Stimulated activated effector memory CD8-positive, alpha-beta T cell treated with anti-CD3 and anti-CD28 coated beads, Interleukin-12 subunit alpha, Interleukin-12 subunit beta, amount 100 ng/mL, for 72 hours (primary cell): ENCODE data around the gene GLRA3.
"Not testable (repeated sequence)": the region's sequence is repeated elsewhere in the genome, so short reads cannot be mapped to it uniquely, and the experiment has no call there.

Experiments used
- ATAC-seq: fragments of 150-1000 bp; cut with Tn5 transposase; 2 replicates; pipeline ENCODE4 v1.10.0; 2021
- DNase-seq, 2 donors: peaks; one replicate each; pipeline ENCODE4 v3.0.0; 2021 to 2022; ENCODE audit warnings: low spot score in 2 of 2
- H3K27ac Mint-ChIP-seq: one replicate; pipeline ENCODE4 v1.8.0; 2022; ENCODE audit warnings: mild to moderate bottlenecking, mixed read lengths
- H3K36me3 Mint-ChIP-seq: one replicate; pipeline ENCODE4 v1.8.0; 2022; ENCODE audit warnings: mild to moderate bottlenecking, mixed read lengths
- H3K4me1 Mint-ChIP-seq: one replicate; pipeline ENCODE4 v1.8.0; 2022; ENCODE audit warnings: mixed read lengths
- H3K4me3 Mint-ChIP-seq: one replicate; pipeline ENCODE4 v1.8.0; 2022; ENCODE audit warnings: mild to moderate bottlenecking, mixed read lengths
- H3K9me3 Mint-ChIP-seq: one replicate; pipeline ENCODE4 v1.8.0; 2022; ENCODE audit warnings: mixed read lengths

GLRA3 gene

DNA sequence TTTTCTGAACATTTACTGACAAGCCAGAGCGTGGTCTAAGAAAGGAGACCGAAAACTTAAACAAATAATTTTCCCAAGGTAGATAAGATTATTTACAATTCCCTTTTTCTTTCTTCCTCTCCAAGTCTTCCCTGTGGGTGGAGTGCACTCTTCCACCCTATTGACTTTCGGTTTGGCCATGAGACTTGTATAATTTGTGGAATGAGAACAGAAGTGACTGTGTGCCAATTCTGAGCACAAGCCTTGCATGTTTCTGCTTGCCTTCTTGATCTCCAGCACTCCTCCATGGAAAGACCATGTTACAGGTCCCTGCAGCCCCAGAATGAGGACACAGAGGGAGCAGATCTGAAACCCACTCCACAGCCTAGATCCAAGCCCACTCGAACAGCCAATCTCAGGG lies 156.8 kb downstream of the GLRA3 start:
- Mint-ChIP-seq H3K27ac (no peak overlapping the region), H3K36me3 (no peaks in the 10 kb centered on the region), H3K4me1 (no peaks in the 10 kb centered on the region), H3K4me3 (no peak overlapping the region), H3K9me3 (no peaks in the 10 kb centered on the region)
- ATAC-seq (no peak), DNase-seq (no peak)

DNA sequence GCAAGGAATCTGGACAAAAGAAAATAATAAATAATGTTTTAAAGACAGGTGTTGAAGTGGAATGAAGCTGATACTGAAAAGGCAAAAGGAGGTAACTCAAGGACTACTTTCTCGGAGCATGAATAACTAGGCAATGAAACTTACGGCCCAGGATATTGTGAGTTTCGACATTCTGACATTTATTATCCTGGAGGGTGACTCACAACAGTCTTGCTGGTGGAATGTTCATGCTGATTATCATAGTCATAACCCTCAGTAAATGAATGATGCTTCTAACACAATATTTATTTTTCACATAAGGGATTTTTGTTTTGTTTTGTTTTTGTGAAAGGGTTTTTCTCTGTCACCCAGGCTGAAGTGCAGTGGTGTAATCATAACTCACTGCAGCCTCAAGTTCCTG lies 159.8 kb downstream of the GLRA3 start:
- H3K4me3 Mint-ChIP-seq = no peak overlapping the region
- DNase-seq (no peak), ATAC-seq (no peak)
- H3K27ac Mint-ChIP-seq = no peak overlapping the region
- H3K4me1 Mint-ChIP-seq = no peaks in the 10 kb centered on the region
- H3K9me3 Mint-ChIP-seq = no peaks in the 10 kb centered on the region
- no peaks in the 10 kb centered on the region for H3K36me3 Mint-ChIP-seq

DNA sequence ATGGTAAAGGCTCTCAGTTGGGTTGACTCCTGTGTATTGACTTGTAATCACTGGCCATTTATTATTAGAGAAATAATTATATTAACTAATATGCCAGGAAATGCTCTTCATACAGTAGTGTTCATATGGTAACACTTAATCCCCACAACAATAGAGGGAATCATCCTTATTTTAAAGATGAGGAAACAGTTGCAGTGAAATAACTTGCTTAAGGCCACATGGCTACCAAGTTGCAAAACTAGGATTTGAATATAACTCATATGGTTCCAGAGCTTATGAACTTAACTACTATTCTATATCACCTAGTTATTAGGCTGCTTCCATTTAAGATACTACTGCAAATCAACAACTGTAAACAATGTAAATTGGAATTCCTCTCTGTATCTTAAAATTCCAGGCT lies 163.2 kb downstream of the GLRA3 start:
- Mint-ChIP-seq H3K36me3 (no peaks in the 10 kb centered on the region), H3K27ac (no peak overlapping the region), H3K4me3 (no peak overlapping the region), H3K4me1 (no peaks in the 10 kb centered on the region), H3K9me3 (no peaks in the 10 kb centered on the region)
- ATAC-seq = no peak
- DNase-seq = no peak

DNA sequence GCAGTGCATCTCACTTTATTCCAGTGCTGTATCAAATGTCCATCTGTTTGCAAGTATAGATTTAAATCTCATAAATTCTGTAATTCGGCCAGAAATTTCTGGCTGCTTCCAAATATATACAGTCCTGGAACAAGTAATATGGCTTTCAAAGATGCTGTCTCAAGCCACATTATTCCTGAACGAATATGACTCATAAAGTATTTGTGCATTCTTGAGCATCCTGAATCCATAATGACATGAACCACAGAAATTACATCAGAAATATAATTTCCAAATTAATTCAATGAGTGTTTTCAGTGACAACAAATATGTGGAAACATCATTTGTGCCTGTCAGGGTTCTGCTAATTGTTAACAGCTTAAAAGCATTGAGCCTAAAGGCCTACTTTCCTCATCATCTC lies 165.8 kb downstream of the GLRA3 start:
- H3K4me1 Mint-ChIP-seq = no peaks in the 10 kb centered on the region
- H3K36me3 Mint-ChIP-seq = no peaks in the 10 kb centered on the region
- no peak overlapping the region for H3K4me3 Mint-ChIP-seq
- no peak overlapping the region for H3K27ac Mint-ChIP-seq
- ATAC-seq (no peak), DNase-seq (no peak)
- no peaks in the 10 kb centered on the region for H3K9me3 Mint-ChIP-seq

DNA sequence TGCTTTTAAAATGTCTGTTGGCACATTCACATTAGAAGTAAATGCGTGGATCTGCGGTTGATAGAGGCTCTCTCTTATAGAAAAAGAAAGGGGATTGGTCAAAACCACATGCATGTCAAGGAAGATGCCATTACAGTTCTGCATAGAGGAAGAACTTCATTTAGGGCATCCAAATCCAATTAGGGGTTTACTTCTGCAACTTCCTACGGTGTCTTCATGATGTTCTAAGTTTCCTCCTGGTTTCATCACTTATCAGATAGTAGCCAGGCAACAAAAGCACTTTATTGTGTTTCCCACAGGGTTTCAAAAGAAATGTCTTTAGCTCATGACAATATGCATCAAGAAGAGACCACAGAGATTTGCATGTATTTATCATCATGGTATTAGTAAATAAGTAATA lies 170.8 kb downstream of the GLRA3 start:
- Mint-ChIP-seq H3K27ac (no peak overlapping the region), H3K9me3 (no peaks in the 10 kb centered on the region), H3K4me1 (no peaks in the 10 kb centered on the region), H3K4me3 (no peak overlapping the region), H3K36me3 (no peaks in the 10 kb centered on the region)
- DNase-seq = no peak
- ATAC-seq = no peak

DNA sequence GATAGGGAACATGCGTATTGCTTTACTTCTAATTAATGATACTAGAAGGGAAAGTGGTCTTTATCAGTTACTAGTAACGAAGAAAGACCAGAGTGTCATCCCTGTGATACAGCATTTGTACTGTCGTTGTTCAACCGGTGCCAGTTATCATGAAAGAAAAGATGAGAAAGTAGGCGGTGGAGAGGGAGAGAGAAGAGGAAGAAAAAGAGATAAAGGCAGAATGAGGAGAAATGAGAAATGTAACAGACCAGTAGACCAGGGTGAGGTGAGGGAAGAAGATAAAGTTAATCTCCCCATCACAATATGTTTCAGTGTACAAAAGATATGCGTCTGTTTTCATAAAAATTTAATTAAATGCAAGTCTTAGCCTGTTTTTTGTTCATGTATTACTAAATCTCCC lies 171.6 kb downstream of the GLRA3 start:
- ATAC-seq (no peak), DNase-seq (no peak)
- Mint-ChIP-seq H3K27ac (no peak overlapping the region), H3K4me1 (no peaks in the 10 kb centered on the region), H3K9me3 (no peaks in the 10 kb centered on the region), H3K4me3 (no peak overlapping the region), H3K36me3 (no peaks in the 10 kb centered on the region)

DNA sequence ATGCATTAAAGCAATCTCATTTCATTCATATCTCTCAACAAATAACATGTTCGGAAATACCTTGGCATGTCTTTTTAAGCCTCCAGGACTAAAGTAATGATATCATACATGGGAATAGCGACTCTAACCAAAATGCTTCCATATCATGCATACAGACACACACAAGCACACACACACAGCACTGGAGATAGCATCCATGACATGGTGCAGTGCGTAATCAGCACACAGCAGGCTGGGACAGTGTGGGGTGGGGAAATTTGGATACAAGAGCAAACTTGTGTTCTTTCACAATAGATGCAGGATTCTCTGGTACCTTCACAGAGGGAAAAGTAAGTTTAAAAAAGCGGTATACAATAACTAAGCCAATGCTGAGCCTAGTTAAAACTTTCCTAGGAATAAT lies 174.4 kb downstream of the GLRA3 start:
- no peak overlapping the region for H3K27ac Mint-ChIP-seq
- ATAC-seq = no peak
- no peaks in the 10 kb centered on the region for H3K9me3 Mint-ChIP-seq
- DNase-seq = no peak
- no peaks in the 10 kb centered on the region for H3K4me1 Mint-ChIP-seq
- no peaks in the 10 kb centered on the region for H3K36me3 Mint-ChIP-seq
- H3K4me3 Mint-ChIP-seq = no peak overlapping the region

DNA sequence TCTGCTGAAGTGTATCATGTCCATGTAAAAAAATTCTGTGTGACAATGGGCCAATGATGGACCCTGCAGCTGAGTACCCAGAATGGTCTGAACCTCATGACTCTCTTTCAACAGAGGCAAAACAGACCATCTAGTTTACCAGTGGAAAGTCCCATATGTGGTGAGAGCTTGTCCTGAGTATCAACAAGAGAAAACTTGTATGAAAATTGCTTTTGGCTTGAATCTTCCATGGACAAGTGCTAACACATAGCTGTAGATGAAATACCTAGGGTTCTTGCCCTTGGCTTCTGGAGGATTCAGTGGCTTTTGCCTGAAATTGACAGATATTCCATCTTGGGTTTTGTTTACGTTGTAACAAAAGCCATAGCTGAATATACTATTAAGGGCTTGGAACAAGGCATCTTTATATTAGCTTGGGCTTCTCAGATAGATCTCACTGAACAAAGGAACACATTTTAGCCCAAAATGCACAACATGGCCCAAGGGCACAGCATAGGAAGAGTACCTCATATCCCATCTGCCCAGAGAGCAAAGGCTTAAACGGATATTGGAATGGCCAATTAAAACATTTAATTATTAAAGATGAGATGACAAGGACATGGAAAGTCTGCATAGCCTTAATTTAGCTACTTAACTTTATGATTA lies 178.2 kb downstream of the GLRA3 start:
- Mint-ChIP-seq H3K4me3 (no peak overlapping the region), H3K27ac (no peak overlapping the region), H3K36me3 (no peaks in the 10 kb centered on the region), H3K4me1 (no peaks in the 10 kb centered on the region), H3K9me3 (no peaks in the 10 kb centered on the region)
- DNase-seq = no peak
- no peak for ATAC-seq

DNA sequence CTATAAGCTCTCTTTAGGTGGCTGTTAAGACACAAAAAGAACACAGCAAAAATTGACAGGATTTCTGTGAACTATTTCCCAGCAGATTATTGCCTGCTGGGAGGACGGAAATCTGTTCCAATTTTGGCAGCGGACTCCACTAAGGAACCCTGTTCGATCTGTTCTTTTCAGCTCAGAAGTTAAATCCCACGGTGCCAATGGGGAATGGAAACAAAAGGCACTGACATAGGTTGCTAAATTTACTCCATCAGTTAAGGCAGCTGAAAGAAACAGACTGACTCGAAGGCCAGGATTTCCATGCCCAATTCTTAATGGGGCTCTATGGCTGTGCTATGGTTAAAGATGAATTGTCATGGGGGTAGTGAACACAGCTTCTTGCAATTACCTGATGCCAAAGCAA lies 180.2 kb downstream of the GLRA3 start:
- H3K27ac Mint-ChIP-seq = no peak overlapping the region
- H3K4me3 Mint-ChIP-seq = no peak overlapping the region
- H3K4me1 Mint-ChIP-seq = no peaks in the 10 kb centered on the region
- no peak for ATAC-seq
- no peak for DNase-seq
- H3K9me3 Mint-ChIP-seq = no peaks in the 10 kb centered on the region
- no peaks in the 10 kb centered on the region for H3K36me3 Mint-ChIP-seq

DNA sequence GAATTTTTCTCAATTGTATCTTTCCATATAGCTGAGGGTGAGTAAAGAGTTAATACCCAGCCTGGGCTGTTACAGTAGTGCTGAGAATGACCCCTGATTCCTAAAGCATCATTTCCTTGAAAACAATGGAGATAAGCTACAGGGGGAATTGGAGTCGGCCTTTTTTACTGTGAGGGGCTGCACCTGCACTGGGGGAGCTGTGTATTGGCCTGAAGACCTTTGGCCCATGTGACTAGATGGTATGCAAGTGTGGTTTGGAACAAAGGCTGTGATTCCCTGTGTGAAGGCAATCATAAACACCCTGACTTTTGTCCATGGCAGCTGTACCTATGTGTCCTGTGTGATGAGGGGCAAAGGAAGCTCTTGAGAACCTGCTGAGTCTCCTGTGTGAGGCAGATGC lies 182.7 kb downstream of the GLRA3 start:
- no peak overlapping the region for H3K27ac Mint-ChIP-seq
- no peaks in the 10 kb centered on the region for H3K9me3 Mint-ChIP-seq
- H3K36me3 Mint-ChIP-seq = no peaks in the 10 kb centered on the region
- no peak overlapping the region for H3K4me3 Mint-ChIP-seq
- no peaks in the 10 kb centered on the region for H3K4me1 Mint-ChIP-seq
- ATAC-seq (no peak), DNase-seq (no peak)

DNA sequence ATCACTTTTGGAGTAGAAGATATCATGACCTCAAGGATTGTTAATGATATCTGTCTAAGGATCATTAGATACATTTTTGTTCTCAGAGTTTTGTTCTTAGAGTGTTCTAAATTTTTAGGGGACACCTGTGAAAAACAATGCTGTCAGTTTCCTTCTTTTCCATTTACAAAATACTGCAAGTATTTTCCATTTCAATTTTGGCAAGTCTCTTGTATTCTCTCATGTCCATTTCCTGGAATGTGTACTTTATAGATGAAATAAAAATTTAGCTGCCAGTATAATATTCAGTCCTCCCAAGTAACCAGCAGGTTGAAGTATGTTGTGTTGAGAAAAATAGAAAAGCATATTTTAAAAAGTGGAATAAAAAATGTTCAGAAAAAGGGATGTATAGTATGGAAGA lies 188.9 kb downstream of the GLRA3 start:
- H3K4me3 Mint-ChIP-seq = no peak overlapping the region
- H3K27ac Mint-ChIP-seq = no peak overlapping the region
- H3K36me3 Mint-ChIP-seq = no peaks in the 10 kb centered on the region
- no peak for ATAC-seq
- no peaks in the 10 kb centered on the region for H3K4me1 Mint-ChIP-seq
- DNase-seq = no peak
- H3K9me3 Mint-ChIP-seq = no peaks in the 10 kb centered on the region

DNA sequence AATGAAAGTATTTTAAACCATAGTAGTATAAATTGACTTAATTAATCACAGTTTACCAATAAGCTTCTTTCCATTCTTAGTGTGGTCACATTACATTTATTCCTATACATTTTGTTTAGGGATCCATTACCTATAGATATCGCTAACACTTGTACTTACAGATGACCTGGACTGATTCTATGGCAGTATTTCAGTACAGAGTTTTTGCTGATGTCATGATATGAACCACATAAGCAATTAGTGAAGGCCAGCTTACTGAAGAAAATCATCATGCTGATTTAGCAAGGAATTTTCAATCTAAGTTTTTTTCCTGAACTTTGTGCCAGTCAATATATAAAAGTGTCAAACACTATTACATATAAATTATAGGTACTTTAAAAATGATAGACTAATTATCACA lies 193.3 kb downstream of the GLRA3 start:
- no peaks in the 10 kb centered on the region for H3K36me3 Mint-ChIP-seq
- DNase-seq (no peak), ATAC-seq (no peak)
- no peak overlapping the region for H3K4me3 Mint-ChIP-seq
- no peak overlapping the region for H3K27ac Mint-ChIP-seq
- H3K4me1 Mint-ChIP-seq = no peaks in the 10 kb centered on the region
- no peaks in the 10 kb centered on the region for H3K9me3 Mint-ChIP-seq

DNA sequence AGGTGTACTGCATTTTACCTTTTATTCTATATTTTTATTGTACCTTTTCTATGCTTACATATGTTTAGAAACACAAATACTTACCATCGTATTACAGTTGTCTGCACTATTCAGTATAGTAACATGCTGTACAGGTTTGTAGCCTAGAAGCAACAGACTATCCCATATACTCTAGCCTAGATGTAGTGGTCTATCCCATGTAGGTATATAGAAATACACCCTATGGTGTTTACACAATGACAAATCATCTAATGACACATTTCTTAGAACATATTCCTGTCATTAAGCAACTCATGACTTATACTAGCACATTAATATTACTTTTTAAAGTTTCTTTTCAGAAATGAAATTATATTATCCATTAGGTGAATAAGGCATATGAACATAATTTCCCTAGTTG lies 195.6 kb downstream of the GLRA3 start:
- Mint-ChIP-seq H3K4me1 (no peaks in the 10 kb centered on the region), H3K9me3 (no peaks in the 10 kb centered on the region), H3K4me3 (no peak overlapping the region), H3K27ac (no peak overlapping the region), H3K36me3 (no peaks in the 10 kb centered on the region)
- ATAC-seq (no peak), DNase-seq (no peak)

DNA sequence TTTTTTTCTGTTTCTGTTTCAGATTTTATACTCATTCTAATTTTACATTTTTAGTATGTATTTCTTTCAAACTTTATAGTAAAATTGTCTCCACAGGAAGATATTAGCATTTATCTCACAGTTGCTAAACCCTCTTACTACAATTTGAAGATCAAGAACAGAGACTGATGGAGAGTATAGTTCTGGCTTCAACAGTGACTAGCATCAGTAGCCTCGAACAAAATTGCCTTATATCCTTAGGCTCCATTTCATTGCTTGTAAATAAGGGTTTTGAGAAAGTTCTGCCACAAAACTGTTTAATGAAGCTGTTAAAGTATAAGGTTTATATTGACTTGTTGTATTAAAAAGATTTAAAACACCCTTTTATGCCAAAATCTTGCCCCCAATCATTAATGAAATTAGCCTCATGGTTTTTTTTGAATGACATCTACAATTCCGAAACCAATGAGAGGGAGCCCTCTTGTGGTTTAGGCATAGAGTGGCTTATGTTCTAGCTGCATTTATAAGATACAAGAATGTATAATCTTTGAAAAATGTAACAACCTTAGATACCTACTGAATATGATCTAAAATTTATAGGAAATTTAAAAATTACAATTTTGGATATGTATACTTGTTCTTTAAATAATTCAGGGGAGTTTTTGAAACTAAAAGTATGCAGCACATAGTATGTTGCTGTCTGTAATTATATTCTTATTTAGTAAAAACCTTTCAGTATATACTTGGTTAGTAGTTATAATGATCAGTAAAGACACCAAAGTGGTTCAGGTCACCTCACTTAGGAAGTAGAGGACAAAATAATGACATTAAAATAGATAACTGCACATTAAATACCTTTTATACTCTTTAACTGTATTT lies 196.9 kb downstream of the GLRA3 start:
- DNase-seq = no peak
- Mint-ChIP-seq H3K4me1 (no peaks in the 10 kb centered on the region), H3K9me3 (no peaks in the 10 kb centered on the region), H3K4me3 (no peak overlapping the region), H3K36me3 (no peaks in the 10 kb centered on the region), H3K27ac (no peak overlapping the region)
- ATAC-seq = no peak

DNA sequence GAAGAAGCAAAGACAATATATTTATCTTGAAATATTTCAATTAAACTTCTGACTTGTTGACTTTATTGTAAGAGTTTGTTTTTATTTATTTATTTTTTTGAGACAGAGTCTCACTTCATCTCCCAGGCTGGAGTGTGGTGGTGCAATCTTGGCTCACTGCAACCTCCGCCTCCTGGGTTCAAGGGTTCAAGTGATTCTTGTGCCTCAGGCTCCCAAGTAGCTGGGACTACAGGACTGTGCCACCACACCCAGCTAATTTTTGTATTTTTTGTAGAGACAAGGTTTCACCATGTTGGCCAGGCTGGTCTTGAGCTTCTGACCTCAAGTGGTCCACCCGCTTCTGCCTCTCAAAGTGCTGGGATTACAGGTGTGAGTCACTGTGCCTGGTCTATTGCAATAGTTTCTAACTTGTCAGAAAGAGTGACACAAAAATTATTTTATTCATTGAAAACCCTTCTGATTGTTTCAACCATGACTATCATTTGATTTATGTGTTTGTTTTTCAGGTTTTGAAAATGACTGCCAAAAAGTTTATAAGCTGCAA lies 199.1 kb downstream of the GLRA3 start:
- H3K27ac Mint-ChIP-seq, H3K4me3 Mint-ChIP-seq, H3K9me3 Mint-ChIP-seq, H3K4me1 Mint-ChIP-seq, H3K36me3 Mint-ChIP-seq, DNase-seq, ATAC-seq: not testable (repeated sequence)

DNA sequence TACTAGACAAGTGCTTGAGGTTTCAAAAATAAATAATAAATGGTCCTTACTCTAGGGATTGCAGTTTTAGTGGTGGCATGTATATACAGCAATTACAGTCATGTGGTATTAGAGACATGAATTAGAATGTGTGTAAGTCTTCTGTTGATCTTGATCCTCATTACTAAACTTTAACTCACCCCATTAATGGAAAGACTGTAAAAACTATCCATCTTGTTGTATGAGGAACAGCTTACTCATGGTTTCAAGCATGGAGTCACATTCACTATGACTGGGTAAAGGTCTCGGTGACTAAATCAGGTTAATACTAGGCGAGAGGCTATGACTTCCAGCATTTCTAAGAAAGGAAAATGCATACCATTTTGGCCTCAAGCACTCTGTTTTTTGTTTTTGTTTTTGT lies 199.8 kb downstream of the GLRA3 start:
- Mint-ChIP-seq H3K36me3 (no peaks in the 10 kb centered on the region), H3K4me3 (no peak overlapping the region), H3K27ac (no peak overlapping the region), H3K9me3 (no peaks in the 10 kb centered on the region), H3K4me1 (no peaks in the 10 kb centered on the region)
- peak; percentile 98 for ATAC-seq
- DNase-seq = no peak
